ENCODE measurements around the gene TUG1.
A peak's percentile ranks its signal among the peaks of the same experiment; 100 is the strongest.

TUG1 gene

DNA sequence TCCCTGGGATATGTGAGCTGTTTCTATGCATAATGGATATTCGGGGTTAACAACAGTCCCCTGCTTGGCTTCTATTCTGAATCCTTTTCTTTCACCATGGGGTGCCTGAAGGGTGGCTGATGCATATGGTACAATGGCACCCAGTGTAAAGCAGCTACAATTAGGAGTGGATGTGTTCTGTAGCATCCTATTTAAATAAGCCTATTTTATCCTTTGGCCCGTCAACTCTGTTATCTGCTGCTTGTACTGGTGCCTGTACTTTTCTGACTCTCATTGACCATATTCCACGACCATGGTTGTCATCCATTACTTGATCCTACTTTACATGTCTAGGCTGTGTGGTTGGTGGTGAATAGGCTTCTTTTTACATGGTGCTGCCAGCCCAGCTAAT, 1.3 kb downstream of the TUG1 start:
- Histone ChIP-seq H3K36me3 (ENCODE audit: insufficient read depth, low read length) (peaks cover 52% of the 10 kb centered on the region), H2AFZ (ENCODE audit: low read length, unreplicated experiment) (no peak overlapping the region), H3K27me3 (ENCODE audit: insufficient read depth, low read length) (no peaks in the 10 kb centered on the region), H3K27ac (ENCODE audit: low read depth, low read length) (peak overlapping the region; percentile 85; the same call in 1 of the 2 replicates), H3K4me1 (ENCODE audit: control insufficient read depth, insufficient read depth, low read length, unreplicated experiment) (peaks cover 11% of the 10 kb centered on the region), H3K79me2 (ENCODE audit: control insufficient read depth, insufficient read depth, low read length, unreplicated experiment) (peaks cover 75% of the 10 kb centered on the region), H3K4me3 (ENCODE audit: low read depth, low read length) (peak overlapping the region; percentile 94)

DNA sequence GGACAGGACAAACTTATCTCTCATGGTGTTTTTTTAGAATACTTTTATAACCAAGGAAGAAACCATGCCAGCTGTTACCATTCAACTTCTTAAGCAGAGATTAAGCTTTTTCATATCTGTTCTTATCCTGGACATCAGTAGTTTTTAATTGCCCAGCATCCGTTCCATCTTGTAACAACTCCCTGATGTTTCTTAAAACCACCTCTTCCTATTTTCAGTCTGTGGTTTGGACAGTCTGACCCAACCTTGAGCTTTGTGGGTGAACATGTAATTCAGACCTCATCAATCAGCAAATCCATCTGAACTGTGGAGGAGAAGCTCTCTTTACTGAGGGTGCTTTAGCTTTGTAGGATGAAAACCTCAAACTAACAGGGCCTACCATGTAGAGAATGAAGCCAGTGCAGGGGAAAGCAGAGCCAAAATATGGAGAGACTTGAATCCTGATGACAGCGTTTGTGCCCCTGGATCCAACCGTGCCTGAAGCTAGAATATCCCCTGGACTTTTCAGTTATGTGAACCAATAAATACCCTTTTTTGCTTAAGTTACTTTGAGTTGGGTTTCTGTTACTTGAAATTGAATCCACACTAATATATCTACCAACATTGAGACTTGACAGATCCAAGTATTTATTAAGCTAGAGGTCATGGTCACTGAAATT, 9.4 kb downstream of the TUG1 start:
- Histone ChIP-seq H3K79me2 (ENCODE audit: control insufficient read depth, insufficient read depth, low read length, unreplicated experiment) (peaks cover 14% of the 10 kb centered on the region), H3K4me1 (ENCODE audit: control insufficient read depth, insufficient read depth, low read length, unreplicated experiment) (no peaks in the 10 kb centered on the region), H3K4me3 (ENCODE audit: low read depth, low read length) (no peak overlapping the region), H2AFZ (ENCODE audit: low read length, unreplicated experiment) (no peak overlapping the region), H3K36me3 (ENCODE audit: insufficient read depth, low read length) (peaks cover 38% of the 10 kb centered on the region), H3K27me3 (ENCODE audit: insufficient read depth, low read length) (no peaks in the 10 kb centered on the region), H3K27ac (ENCODE audit: low read depth, low read length) (no peak overlapping the region)

DNA sequence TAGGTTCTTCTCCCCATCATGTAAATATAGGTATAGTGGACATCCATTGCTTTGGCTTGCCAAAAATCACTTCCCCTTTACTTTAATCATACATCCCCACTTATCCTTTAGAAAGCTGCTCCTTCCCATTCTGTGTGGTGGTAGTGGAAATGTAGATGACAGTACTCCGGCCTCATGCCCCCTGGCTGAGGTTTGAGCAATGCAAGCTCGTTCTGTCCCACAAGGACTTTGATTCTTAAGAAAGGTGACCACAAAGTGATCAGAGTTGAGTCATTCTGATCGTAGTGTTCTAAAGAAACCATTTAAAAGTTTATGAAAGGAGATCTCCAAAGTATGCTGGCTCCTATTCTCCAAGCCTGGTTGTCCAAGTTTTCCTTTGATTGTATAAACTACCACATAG, 10.9 kb downstream of the TUG1 start:
- peaks cover 23% of the 10 kb centered on the region for H3K36me3 ChIP-seq (ENCODE audit: insufficient read depth, low read length)
- H3K27me3 ChIP-seq (ENCODE audit: insufficient read depth, low read length) = no peaks in the 10 kb centered on the region
- no peaks in the 10 kb centered on the region for H3K4me1 ChIP-seq (ENCODE audit: control insufficient read depth, insufficient read depth, low read length, unreplicated experiment)
- no peak overlapping the region for H2AFZ ChIP-seq (ENCODE audit: low read length, unreplicated experiment)
- H3K4me3 ChIP-seq (ENCODE audit: low read depth, low read length) = no peak overlapping the region
- H3K79me2 ChIP-seq (ENCODE audit: control insufficient read depth, insufficient read depth, low read length, unreplicated experiment) = peaks cover 3% of the 10 kb centered on the region
- no peak overlapping the region for H3K27ac ChIP-seq (ENCODE audit: low read depth, low read length)

- Histone ChIP-seq H3K36me3 (ENCODE audit: insufficient read depth, low read length) (no peaks in the 10 kb centered on the region), H2AFZ (ENCODE audit: low read length, unreplicated experiment) (no peak overlapping the region), H3K27me3 (ENCODE audit: insufficient read depth, low read length) (no peaks in the 10 kb centered on the region), H3K4me3 (ENCODE audit: low read depth, low read length) (no peak overlapping the region), H3K27ac (ENCODE audit: low read depth, low read length) (no peak overlapping the region), H3K4me1 (ENCODE audit: control insufficient read depth, insufficient read depth, low read length, unreplicated experiment) (no peaks in the 10 kb centered on the region), H3K79me2 (ENCODE audit: control insufficient read depth, insufficient read depth, low read length, unreplicated experiment) (no peaks in the 10 kb centered on the region)
These were observed 13.4 kb downstream of the TUG1 start for GRCh38 chr22:30982512-30982911.

DNA sequence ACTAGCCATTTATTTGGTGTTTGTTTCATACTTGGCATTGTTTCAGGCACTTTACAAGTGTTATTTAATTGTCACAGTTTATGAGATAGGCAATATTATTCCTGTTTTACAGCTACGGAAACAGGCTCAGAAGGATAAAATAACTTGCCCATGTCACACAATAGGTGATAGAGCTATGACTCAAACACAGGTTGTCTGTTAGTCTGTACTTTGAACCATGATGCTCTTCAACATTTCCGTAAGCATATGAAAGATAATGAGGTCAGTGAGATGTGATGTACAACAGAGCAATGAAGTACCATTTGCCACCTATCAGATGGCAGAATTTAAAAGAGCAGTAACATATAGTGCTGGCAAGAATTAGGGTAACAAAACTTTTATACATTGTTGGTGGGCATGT, 15.3 kb downstream of the TUG1 start:
- no peak overlapping the region for H3K27ac ChIP-seq (ENCODE audit: low read depth, low read length)
- no peaks in the 10 kb centered on the region for H3K27me3 ChIP-seq (ENCODE audit: insufficient read depth, low read length)
- no peak overlapping the region for H2AFZ ChIP-seq (ENCODE audit: low read length, unreplicated experiment)
- no peak overlapping the region for H3K4me3 ChIP-seq (ENCODE audit: low read depth, low read length)
- H3K4me1 ChIP-seq (ENCODE audit: control insufficient read depth, insufficient read depth, low read length, unreplicated experiment) = no peaks in the 10 kb centered on the region
- no peaks in the 10 kb centered on the region for H3K79me2 ChIP-seq (ENCODE audit: control insufficient read depth, insufficient read depth, low read length, unreplicated experiment)
- no peaks in the 10 kb centered on the region for H3K36me3 ChIP-seq (ENCODE audit: insufficient read depth, low read length)

- Histone ChIP-seq H3K4me3 (ENCODE audit: low read depth, low read length) (no peak overlapping the region), H3K4me1 (ENCODE audit: control insufficient read depth, insufficient read depth, low read length, unreplicated experiment) (no peaks in the 10 kb centered on the region), H3K27me3 (ENCODE audit: insufficient read depth, low read length) (no peaks in the 10 kb centered on the region), H3K79me2 (ENCODE audit: control insufficient read depth, insufficient read depth, low read length, unreplicated experiment) (no peaks in the 10 kb centered on the region), H3K27ac (ENCODE audit: low read depth, low read length) (no peak overlapping the region), H2AFZ (ENCODE audit: low read length, unreplicated experiment) (no peak overlapping the region), H3K36me3 (ENCODE audit: insufficient read depth, low read length) (no peaks in the 10 kb centered on the region)
These were observed 16.6 kb downstream of the TUG1 start for GRCh38 chr22:30985561-30986208.

DNA sequence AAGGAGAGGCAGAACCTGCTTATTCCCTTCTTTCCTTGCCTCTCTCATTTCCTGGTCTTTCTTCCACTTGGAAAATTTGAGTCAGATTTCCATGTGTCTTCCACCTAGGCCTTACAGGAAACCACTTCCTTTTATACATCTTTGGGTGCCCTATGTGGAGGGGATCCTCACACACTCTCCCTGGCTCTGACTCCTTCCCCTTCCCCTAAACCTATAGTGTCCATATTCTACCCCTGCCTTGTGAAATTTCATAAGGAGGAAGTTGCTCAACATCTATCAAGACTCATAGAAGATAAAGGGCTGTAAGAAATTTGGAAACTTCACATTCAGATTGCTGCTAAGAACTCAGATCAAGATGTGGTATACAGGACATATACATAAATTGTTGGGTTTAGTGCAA, 20.4 kb downstream of the TUG1 start:
- Histone ChIP-seq H3K36me3 (ENCODE audit: insufficient read depth, low read length) (no peaks in the 10 kb centered on the region), H3K27ac (ENCODE audit: low read depth, low read length) (no peak overlapping the region), H3K4me1 (ENCODE audit: control insufficient read depth, insufficient read depth, low read length, unreplicated experiment) (no peaks in the 10 kb centered on the region), H2AFZ (ENCODE audit: low read length, unreplicated experiment) (no peak overlapping the region), H3K79me2 (ENCODE audit: control insufficient read depth, insufficient read depth, low read length, unreplicated experiment) (no peaks in the 10 kb centered on the region), H3K27me3 (ENCODE audit: insufficient read depth, low read length) (no peaks in the 10 kb centered on the region), H3K4me3 (ENCODE audit: low read depth, low read length) (no peak overlapping the region)

- Histone ChIP-seq H3K36me3 (ENCODE audit: insufficient read depth, low read length) (no peaks in the 10 kb centered on the region), H3K27me3 (ENCODE audit: insufficient read depth, low read length) (no peaks in the 10 kb centered on the region), H3K4me3 (ENCODE audit: low read depth, low read length) (no peak overlapping the region), H3K4me1 (ENCODE audit: control insufficient read depth, insufficient read depth, low read length, unreplicated experiment) (no peaks in the 10 kb centered on the region), H3K79me2 (ENCODE audit: control insufficient read depth, insufficient read depth, low read length, unreplicated experiment) (no peaks in the 10 kb centered on the region), H2AFZ (ENCODE audit: low read length, unreplicated experiment) (no peak overlapping the region), H3K27ac (ENCODE audit: low read depth, low read length) (no peak overlapping the region)
These were observed 21.6 kb downstream of the TUG1 start for GRCh38 chr22:30990690-30991089.

- no peaks in the 10 kb centered on the region for H3K4me1 ChIP-seq (ENCODE audit: control insufficient read depth, insufficient read depth, low read length, unreplicated experiment)
- H3K4me3 ChIP-seq (ENCODE audit: low read depth, low read length) = no peak overlapping the region
- no peak overlapping the region for H3K27ac ChIP-seq (ENCODE audit: low read depth, low read length)
- H3K36me3 ChIP-seq (ENCODE audit: insufficient read depth, low read length) = no peaks in the 10 kb centered on the region
- H3K27me3 ChIP-seq (ENCODE audit: insufficient read depth, low read length) = no peaks in the 10 kb centered on the region
- no peak overlapping the region for H2AFZ ChIP-seq (ENCODE audit: low read length, unreplicated experiment)
- no peaks in the 10 kb centered on the region for H3K79me2 ChIP-seq (ENCODE audit: control insufficient read depth, insufficient read depth, low read length, unreplicated experiment)
These were observed 23.5 kb downstream of the TUG1 start for GRCh38 chr22:30992565-30992964.

GRCh38 chr22:30994960-30995359, 25.9 kb downstream of the TUG1 start:
- Histone ChIP-seq H3K4me3 (ENCODE audit: low read depth, low read length) (no peak overlapping the region), H3K79me2 (ENCODE audit: control insufficient read depth, insufficient read depth, low read length, unreplicated experiment) (no peaks in the 10 kb centered on the region), H3K27ac (ENCODE audit: low read depth, low read length) (no peak overlapping the region), H3K27me3 (ENCODE audit: insufficient read depth, low read length) (no peaks in the 10 kb centered on the region), H2AFZ (ENCODE audit: low read length, unreplicated experiment) (no peak overlapping the region), H3K36me3 (ENCODE audit: insufficient read depth, low read length) (no peaks in the 10 kb centered on the region), H3K4me1 (ENCODE audit: control insufficient read depth, insufficient read depth, low read length, unreplicated experiment) (no peaks in the 10 kb centered on the region)

- H3K27me3 ChIP-seq (ENCODE audit: insufficient read depth, low read length) = no peaks in the 10 kb centered on the region
- no peak overlapping the region for H3K27ac ChIP-seq (ENCODE audit: low read depth, low read length)
- H3K36me3 ChIP-seq (ENCODE audit: insufficient read depth, low read length) = no peaks in the 10 kb centered on the region
- H3K4me1 ChIP-seq (ENCODE audit: control insufficient read depth, insufficient read depth, low read length, unreplicated experiment) = no peaks in the 10 kb centered on the region
- H3K4me3 ChIP-seq (ENCODE audit: low read depth, low read length) = no peak overlapping the region
- no peak overlapping the region for H2AFZ ChIP-seq (ENCODE audit: low read length, unreplicated experiment)
- H3K79me2 ChIP-seq (ENCODE audit: control insufficient read depth, insufficient read depth, low read length, unreplicated experiment) = no peaks in the 10 kb centered on the region
These were observed 27.4 kb downstream of the TUG1 start for GRCh38 chr22:30996462-30996861.
